Measurements from ENCODE around the gene VWA2.

Gene VWA2

GRCh38 chr10:114250236-114250635, 11.2 kb downstream of the VWA2 start:
- DNase-seq (ENCODE audit: low read depth), result no peak

DNA sequence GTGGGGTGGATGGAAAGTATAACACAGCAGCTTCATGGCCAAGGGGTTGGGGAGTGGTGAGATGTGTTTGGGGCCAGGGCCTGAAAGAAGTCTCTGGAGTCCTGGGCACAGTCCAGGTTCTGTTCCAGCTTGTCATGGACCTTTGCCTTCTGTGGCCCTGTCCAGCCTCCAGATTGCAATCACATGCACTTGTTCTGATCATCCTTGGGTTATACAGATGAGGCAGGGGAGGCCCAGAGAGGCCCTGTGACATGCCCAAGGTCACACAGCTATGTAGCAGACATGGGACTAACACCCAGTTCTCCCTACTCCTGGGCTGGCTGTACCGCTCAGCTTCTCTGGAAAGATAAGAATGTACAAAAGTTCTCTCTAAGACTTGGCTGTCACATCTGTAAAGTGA, 11.7 kb downstream of the VWA2 start:
- no peak for DNase-seq (ENCODE audit: low read depth)

GRCh38 chr10:114252092-114252491, 13.0 kb downstream of the VWA2 start:
- no peak for DNase-seq (ENCODE audit: low read depth)

DNA sequence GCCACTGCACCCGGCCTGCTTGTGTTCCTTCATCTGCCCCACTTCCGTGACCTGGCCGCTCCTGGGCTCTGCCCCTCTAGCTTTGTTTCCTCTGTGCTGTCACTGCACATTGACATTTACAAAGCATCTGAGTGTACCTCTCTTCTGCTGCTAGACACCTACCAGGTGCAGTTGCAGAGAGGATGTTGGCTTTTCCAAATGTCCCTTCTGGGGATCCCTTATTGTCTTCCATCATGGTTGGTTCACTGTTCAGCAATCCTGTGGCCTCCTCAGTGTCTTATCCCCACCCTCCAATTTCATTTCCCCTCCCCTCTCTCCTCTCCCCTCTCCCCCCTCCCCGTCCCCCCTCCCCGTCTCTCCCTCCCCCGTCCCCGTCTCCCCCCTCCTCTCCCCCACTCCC, 13.8 kb downstream of the VWA2 start:
- DNase-seq (ENCODE audit: low read depth), result no peak

DNA sequence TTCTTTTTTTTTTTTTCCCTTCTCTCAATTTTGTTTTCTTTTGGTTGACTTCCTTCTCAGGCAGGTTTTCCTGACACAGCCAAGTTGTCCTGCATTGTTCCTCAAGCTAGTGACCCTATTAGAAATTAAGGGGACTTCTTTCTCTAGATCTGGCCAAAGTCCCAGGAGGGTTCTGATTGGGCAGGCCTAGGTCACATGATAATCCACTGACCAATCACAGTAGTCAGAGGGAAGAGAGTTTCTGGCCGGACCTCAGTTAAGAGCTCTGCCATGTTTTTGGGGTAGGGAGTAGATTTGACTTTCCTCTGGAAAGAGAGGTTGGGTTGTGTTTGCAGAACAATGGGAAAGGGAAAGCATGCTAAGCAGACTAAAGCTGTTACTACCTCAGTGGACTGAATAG, 16.2 kb downstream of the VWA2 start:
- DNase-seq (ENCODE audit: low read depth), result no peak

GRCh38 chr10:114256008-114256765, 17.1 kb downstream of the VWA2 start:
- DNase-seq (ENCODE audit: low read depth), result no peak

GRCh38 chr10:114256822-114257221, 17.8 kb downstream of the VWA2 start:
- no peak for DNase-seq (ENCODE audit: low read depth)

GRCh38 chr10:114257498-114257897, 18.4 kb downstream of the VWA2 start:
- no peak for DNase-seq (ENCODE audit: low read depth)

GRCh38 chr10:114258274-114258840, 19.3 kb downstream of the VWA2 start:
- no peak for DNase-seq (ENCODE audit: low read depth)

DNA sequence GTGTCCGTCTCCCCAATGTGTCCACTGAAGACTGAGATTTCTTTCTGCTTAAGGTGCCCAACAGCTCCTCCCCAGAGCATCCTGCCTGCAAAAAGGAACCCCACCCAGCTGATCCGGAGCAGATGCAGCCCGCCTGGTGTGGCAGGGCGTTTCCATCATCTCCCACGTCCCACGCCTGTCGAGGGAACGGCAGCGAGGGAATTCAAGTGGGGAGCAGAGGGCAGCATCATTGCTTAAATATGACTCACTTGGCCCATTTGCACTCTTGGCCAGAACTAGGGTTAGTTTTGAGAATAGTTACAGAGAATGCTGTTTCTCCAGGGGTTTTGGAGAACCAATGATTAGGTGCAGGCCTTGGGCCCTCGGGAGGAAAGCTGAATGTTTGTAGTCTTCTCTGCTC, 20.8 kb downstream of the VWA2 start:
- DNase-seq (ENCODE audit: low read depth), result no peak

DNA sequence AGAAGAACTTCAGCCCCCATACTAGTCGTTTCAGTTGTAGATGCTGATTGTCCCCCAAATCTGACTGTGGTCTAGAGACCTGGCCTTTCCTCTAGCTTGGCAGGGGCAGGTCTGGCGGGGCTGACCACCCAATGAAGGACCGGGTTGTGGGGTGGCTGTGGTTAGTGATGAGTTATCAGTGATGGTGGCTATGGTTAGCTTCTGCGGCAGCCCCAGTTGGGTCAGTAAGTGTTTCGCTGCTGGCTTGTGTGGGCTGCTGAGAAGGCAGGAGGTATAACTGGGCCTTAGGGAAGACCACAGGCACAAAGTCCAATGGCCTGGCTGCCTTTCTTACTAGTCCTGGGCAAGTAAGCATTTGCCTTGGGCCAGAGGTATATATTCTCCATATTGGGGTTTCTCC, 21.3 kb downstream of the VWA2 start:
- DNase-seq (ENCODE audit: low read depth), result no peak

- peak; percentile 49 for DNase-seq (ENCODE audit: low read depth)
Observed at GRCh38 chr10:114261076-114261475, 22.0 kb downstream of the VWA2 start.

DNA sequence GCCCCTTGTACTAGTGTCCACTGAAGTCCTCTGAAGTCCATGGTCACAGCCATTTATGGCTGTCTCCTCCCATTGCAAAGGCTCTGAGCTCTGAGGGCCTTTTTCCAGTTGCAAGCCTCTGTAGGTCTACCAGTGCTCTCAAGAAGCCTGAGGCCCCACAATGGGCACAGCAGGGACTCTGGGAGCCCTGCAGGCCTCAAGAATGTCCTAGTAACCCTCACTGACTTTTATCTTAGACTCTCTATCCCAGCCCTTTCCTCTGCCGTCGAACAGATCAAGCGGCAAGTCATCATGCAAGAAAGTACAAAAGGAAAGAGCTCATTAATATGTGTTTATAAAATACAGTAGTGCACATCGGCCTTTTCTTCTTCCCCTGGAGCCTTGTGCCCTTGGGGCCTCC, 23.4 kb downstream of the VWA2 start:
- DNase-seq (ENCODE audit: low read depth), result no peak

- DNase-seq (ENCODE audit: low read depth), result no peak
Observed at GRCh38 chr10:114265392-114266053, 26.5 kb downstream of the VWA2 start.

- DNase-seq (ENCODE audit: low read depth), result peak; percentile 76
Observed at GRCh38 chr10:114266521-114266920, 27.5 kb downstream of the VWA2 start.

- no peak for DNase-seq (ENCODE audit: low read depth)
Observed at GRCh38 chr10:114271075-114271778, 32.2 kb downstream of the VWA2 start.

DNA sequence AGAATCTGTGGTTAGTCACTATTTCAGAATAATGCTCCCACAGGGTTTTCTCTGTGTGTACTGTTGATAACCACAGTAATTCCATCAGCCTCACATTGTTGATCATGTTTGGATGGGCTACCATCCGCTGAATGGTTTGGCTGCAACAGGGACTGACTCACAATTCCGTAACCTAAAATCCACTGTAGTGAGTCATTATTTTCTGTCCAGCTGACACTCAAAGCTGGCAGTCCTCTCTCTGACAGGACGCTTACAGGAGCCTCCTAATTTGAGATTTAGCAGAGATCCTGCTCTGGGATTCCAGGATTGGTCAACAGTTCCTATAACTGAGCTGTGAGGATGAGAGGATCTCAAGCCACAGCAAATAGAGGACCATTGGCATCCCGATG, 32.7 kb downstream of the VWA2 start:
- DNase-seq (ENCODE audit: low read depth), result peak; percentile 95

- no peak for DNase-seq (ENCODE audit: low read depth)
Observed at GRCh38 chr10:114272696-114273095, 33.6 kb downstream of the VWA2 start.

GRCh38 chr10:114273910-114274309, 34.9 kb downstream of the VWA2 start:
- DNase-seq (ENCODE audit: low read depth), result no peak

DNA sequence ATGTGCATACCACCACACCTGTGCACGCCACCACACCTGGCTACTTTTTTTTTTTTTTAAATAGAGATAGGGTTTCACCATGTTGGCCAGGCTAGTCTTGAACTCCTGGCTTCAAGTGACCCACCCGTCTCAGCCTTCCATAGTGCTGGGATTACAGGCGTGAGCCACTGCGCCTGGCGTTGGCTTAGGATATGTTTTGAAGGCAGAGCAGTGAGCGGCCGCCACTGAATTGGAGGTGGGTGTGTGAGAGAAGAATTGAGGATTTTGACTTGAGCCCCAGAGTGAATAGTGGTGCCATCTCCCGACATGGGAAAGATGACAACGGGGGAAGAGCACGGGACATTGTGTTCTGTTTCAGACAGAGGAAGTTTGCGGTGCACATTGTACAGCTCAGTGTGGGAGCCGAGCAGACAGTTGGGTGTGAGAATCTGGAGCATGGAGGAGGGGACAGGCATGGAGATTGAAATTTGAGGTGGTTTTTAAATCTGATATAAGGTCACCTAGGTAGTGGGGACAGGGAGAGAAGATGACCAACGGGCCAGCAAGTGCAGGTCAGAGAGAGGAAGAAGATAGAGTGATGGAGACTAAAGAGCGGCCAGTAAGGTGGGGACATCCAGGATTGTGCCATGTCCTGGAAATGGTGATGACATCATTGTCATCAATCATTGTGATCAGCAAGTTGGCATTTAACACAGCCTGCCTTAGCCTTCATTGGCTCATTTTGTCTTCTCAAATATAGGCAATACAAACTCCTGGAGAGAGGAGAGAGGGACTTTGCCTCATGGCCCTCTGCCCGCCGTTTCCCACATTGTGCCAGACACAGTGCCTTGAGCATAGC, 35.8 kb downstream of the VWA2 start:
- DNase-seq (ENCODE audit: low read depth), result no peak

DNA sequence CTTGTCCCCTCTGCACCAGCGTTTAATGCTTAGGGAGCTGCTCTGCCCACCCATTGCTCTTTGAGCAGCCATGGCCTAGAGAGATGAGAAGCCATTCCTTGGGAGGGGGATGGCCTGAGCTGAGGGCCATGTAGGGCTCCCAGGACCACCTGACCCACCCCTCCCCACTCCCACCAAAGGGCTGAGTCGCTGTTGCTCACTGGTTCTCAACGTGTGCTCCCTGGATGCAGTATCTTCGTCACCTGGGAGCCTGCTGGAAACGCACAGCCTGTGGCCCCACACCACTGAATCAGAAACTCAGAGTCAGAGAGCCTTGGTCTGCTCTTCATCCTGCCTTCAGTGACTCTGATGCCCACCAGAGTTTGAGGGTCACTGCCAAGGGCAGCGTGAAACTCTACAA, 37.0 kb downstream of the VWA2 start:
- no peak for DNase-seq (ENCODE audit: low read depth)

DNA sequence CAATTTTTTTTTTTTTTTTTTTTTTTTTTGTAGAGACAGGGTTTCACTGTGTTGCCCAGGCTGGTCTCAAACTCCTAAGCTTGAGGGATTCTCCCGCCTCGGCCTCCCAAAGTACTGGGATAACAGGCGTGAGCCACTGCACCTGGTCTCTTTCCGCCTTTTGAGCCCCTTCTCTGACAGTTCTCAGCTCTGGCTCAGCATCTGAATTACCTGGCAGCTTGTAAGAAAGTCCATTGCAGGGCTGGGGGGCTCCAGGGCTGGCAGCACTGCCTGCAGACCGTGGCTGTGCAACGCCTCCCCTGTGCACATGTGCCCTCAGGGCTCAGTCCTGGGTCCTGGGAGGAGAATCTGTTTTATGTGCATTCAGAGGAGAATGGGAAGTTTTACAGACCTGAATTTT, 37.6 kb downstream of the VWA2 start:
- no peak for DNase-seq (ENCODE audit: low read depth)
